Esophagus squamous epithelium (tissue), 5 donors: ENCODE measurements around the gene SFTPD. TPM values are rescaled to one million over a fixed set of nuclear protein-coding genes. Genes with fewer than 3 reads are reported as not detected.
A peak's percentile ranks its signal among the peaks of the same experiment; 100 is the strongest.

Experiments
- DNase-seq: peaks from one replicate; lab custom pipeline; 2025; lab: John Stamatoyannopoulos, UW
- H3K27ac ChIP-seq, 4 donors: fragments of 200-600 bp; sonication (generic); one replicate each; pipeline ENCODE4 v1.5.1; 2016 to 2019; ENCODE audit warnings: mild to moderate bottlenecking in 1 of 4
- H3K27me3 ChIP-seq, 4 donors: fragments of 200-600 bp; sonication (generic); 1 replicate in 3 of 4; 2 replicates in 1 of 4; pipeline versions ENCODE4 v1.5.1 to v1.6.0; 2017 to 2021; ENCODE audit warnings: antibody characterized with exemption in 1 of 4
- H3K36me3 ChIP-seq, 3 donors: fragments of 200-600 bp; sonication (generic); one replicate each; pipeline ENCODE4 v1.5.1; 2016 to 2019
- H3K4me1 ChIP-seq, 3 donors: fragments of 200-600 bp; sonication (generic); one replicate each; pipeline ENCODE4 v1.5.1; 2017 to 2019
- H3K4me3 ChIP-seq, 4 donors: fragments of 200-600 bp; sonication (generic); 1 replicate in 3 of 4; 2 replicates in 1 of 4; pipeline ENCODE4 v1.5.1; 2016 to 2019; ENCODE audit warnings: mild to moderate bottlenecking in 2 of 4, moderate library complexity in 1 of 4
- H3K9me3 ChIP-seq, 3 donors: fragments of 200-600 bp; sonication (generic); one replicate each; pipeline ENCODE4 v1.5.1; 2016 to 2019
- POLR2A ChIP-seq, 4 donors: fragments of 450-650 bp; IDR thresholded peaks; one replicate each; pipeline ENCODE4 v1.6.1; 2017; ENCODE audit warnings: antibody characterized with exemption in 4 of 4, mild to moderate bottlenecking in 4 of 4, moderate library complexity in 3 of 4
- WGBS, 2 donors: methylation state at CpG; one replicate each; pipeline ENCODE4 v1.1.5; 2018; 5-methylcytosine and 5-hydroxymethylcytosine counted together
- intact Hi-C: fragments of 100-400 bp; cut with DNase I; formaldehyde crosslinking; loops from one replicate; pipeline ENCODE4 v1.15.0; 2022
- total RNA-seq, 4 donors: library from RNA; depleted of rRNA; stranded (reverse); fragments of >200 nt; gene quantifications; one replicate each; pipeline ENCODE4 v1.1.0, GENCODE V29; 2016
- TF ChIP-seq, protein P1 (sequence below), 6 experiments: fragments of 450-650 bp in 4 of 6; fragments of 200-600 bp in 2 of 6; sonication (generic) in 2 of 6; IDR thresholded peaks; one replicate each; pipeline ENCODE4 v1.5.1; 2016 to 2019; ENCODE audit warnings: antibody characterized with exemption in 6 of 6, mild to moderate bottlenecking in 4 of 6, moderate library complexity in 4 of 6
- donor health status: DM: yes; HTN: yes; CAD: no.

The SFTPD gene
- total RNA-seq, 4 donors from 2014 or later = 0.83 to 1.2 (median 1.0) TPM

DNA sequence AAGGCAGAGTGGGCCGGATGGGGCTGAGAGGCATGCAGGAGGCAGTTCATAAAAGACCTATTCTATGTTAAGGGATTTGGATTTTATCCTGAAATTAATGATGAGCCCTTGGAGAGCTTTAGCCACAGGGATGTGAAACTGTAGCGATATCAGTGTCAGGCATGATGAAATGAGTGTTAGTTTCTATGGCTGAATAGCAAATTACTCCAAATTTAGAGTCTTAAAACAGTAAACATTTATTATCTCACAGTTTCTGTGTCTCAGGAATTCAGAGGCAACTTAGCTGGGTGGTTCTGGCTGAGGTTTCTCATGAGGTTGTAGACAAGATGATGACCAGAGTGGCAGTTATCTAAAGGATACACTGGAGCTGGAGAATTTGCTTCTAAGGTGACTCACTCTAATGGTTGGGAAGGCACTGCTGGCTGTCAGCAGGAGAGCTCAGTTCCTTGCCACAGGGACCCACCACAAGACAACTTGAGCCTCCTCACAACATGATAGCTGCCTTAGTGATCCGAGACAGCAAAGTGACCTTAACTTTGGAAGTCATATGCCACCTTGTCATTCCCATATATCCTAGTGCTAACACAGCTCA, 36.7 kb upstream of the SFTPD start:
- H3K27me3 ChIP-seq = peaks cover 0 to 37% (median 0%) of the 10 kb centered on the region in 4 donors
- no peak overlapping the region for H3K27ac ChIP-seq
- TF ChIP-seq POLR2A (IDR thresholded peaks at IDR 0.05) = no peak
- TF ChIP-seq, protein P1, sequence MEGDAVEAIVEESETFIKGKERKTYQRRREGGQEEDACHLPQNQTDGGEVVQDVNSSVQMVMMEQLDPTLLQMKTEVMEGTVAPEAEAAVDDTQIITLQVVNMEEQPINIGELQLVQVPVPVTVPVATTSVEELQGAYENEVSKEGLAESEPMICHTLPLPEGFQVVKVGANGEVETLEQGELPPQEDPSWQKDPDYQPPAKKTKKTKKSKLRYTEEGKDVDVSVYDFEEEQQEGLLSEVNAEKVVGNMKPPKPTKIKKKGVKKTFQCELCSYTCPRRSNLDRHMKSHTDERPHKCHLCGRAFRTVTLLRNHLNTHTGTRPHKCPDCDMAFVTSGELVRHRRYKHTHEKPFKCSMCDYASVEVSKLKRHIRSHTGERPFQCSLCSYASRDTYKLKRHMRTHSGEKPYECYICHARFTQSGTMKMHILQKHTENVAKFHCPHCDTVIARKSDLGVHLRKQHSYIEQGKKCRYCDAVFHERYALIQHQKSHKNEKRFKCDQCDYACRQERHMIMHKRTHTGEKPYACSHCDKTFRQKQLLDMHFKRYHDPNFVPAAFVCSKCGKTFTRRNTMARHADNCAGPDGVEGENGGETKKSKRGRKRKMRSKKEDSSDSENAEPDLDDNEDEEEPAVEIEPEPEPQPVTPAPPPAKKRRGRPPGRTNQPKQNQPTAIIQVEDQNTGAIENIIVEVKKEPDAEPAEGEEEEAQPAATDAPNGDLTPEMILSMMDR (IDR thresholded peaks at IDR 0.05) = no peak
- H3K36me3 ChIP-seq = no peaks in the 10 kb centered on the region
- intact Hi-C loops = no loop called here
- WGBS, 2 donors = 55 to 78% methylated on average over 2 to 3 of the region's 3 CpGs
- no peak overlapping the region for H3K4me3 ChIP-seq
- DNase-seq = no peak
- H3K9me3 ChIP-seq = peaks cover 0 to 12% (median 0%) of the 10 kb centered on the region in 3 donors
- peaks cover 6 to 45% (median 8%) of the 10 kb centered on the region in 3 donors for H3K4me1 ChIP-seq

DNA sequence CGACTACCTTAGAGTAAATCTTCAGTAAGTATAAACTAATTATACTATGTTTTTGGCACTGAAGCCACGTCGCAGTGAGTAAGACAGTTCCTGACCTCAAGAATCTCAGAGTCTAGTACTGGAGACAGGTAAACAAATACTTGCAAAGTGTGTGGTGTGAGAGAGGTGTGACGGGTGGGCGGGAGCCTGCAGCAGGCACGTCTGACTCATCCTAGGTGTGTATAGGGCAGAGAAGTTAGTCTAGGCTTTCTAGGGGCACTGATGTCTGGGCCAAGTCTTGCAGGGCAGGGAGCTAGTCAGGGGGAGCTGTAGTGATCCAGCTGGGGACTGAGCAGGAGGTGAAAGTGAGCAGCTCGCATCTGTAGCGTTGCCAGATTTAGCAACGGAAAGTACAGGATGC, 35.9 kb upstream of the SFTPD start:
- H3K4me1 ChIP-seq = peaks cover 6 to 53% (median 8%) of the 10 kb centered on the region in 3 donors
- DNase-seq = no peak
- intact Hi-C loops = no loop called here
- TF ChIP-seq, protein P1 (IDR thresholded peaks at IDR 0.05) = no peak
- no peak for TF ChIP-seq POLR2A (IDR thresholded peaks at IDR 0.05)
- peak overlapping the region in 2 of 4 donors; percentile 42 to 59 for H3K27ac ChIP-seq
- H3K27me3 ChIP-seq = peaks cover 0 to 37% (median 0%) of the 10 kb centered on the region in 4 donors
- H3K36me3 ChIP-seq = no peaks in the 10 kb centered on the region
- 30 to 41% methylated on average over 9 of the region's 9 CpGs for WGBS, 2 donors
- H3K4me3 ChIP-seq = no peak overlapping the region
- H3K9me3 ChIP-seq = peaks cover 0 to 7% (median 0%) of the 10 kb centered on the region in 3 donors

DNA sequence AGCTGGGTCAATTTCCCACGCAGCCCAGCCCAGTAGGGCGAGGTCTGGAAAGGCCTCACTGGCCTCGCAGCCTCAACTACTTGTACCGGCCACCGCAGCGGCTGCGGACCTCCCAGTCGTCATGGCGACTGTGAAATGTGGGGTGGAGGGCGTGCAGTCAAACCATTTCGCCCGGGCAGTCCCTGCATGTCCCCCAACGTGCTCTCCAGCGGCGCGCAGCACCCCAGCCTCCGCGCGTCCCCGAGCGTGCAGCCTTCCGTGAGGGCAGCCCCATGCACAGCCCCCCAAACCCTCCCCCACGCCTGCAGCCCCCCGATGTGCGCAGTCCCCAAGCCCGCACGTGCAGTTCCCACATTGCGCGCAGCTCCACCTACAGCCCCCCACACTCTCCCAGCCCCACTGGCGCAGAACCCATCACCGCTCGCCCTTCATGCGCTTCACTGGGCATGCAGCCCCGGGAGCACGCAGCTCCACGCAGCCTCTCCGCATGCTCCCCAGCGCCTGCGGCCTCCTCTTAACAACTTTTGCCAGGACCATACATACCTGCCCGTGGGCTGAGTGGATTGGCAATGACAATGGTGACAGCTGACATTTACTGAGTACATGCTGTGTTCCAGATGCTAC, 34.5 kb upstream of the SFTPD start:
- H3K9me3 ChIP-seq = no peaks in the 10 kb centered on the region
- TF ChIP-seq POLR2A (IDR thresholded peaks at IDR 0.05) = no peak
- TF ChIP-seq, protein P1 (IDR thresholded peaks at IDR 0.05) = no peak
- H3K27ac ChIP-seq = no peak overlapping the region
- peaks cover 0 to 37% (median 0%) of the 10 kb centered on the region in 4 donors for H3K27me3 ChIP-seq
- WGBS, 2 donors = 77 to 87% methylated on average over 11 to 13 of the region's 40 CpGs
- intact Hi-C loops = no loop called here
- no peaks in the 10 kb centered on the region for H3K36me3 ChIP-seq
- no peak overlapping the region for H3K4me3 ChIP-seq
- no peak for DNase-seq
- peaks cover 6 to 55% (median 8%) of the 10 kb centered on the region in 3 donors for H3K4me1 ChIP-seq

DNA sequence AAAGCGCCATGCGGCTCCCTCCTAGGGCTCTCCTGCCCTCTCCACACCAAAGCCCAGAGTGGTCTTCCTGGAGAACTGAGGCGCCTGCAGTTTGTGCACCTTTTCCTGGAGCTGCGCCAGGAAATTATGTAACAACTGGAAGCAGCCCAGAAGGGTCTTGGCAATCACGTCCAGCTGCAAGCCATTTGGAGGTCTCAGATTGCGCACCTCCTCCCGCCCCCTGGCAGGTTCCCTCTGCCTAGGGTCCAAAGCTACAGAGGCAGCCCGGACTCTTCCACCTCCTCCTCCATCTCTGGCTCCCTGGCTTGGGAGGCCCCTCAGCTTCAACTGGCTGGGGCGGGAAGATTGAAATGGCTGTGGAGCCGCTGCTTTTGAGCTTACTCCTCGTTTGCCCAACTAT, 34.0 kb upstream of the SFTPD start:
- no peak for TF ChIP-seq POLR2A (IDR thresholded peaks at IDR 0.05)
- TF ChIP-seq, protein P1 (IDR thresholded peaks at IDR 0.05) = no peak
- 66 to 71% methylated on average over 5 to 6 of the region's 11 CpGs for WGBS, 2 donors
- H3K4me1 ChIP-seq = peaks cover 6 to 55% (median 8%) of the 10 kb centered on the region in 3 donors
- no peak overlapping the region for H3K4me3 ChIP-seq
- peaks cover 0 to 37% (median 0%) of the 10 kb centered on the region in 4 donors for H3K27me3 ChIP-seq
- no peaks in the 10 kb centered on the region for H3K36me3 ChIP-seq
- no peaks in the 10 kb centered on the region for H3K9me3 ChIP-seq
- peak overlapping the region in 1 of 4 donors; percentile 96 for H3K27ac ChIP-seq
- no peak for DNase-seq
- intact Hi-C loops = no loop called here

DNA sequence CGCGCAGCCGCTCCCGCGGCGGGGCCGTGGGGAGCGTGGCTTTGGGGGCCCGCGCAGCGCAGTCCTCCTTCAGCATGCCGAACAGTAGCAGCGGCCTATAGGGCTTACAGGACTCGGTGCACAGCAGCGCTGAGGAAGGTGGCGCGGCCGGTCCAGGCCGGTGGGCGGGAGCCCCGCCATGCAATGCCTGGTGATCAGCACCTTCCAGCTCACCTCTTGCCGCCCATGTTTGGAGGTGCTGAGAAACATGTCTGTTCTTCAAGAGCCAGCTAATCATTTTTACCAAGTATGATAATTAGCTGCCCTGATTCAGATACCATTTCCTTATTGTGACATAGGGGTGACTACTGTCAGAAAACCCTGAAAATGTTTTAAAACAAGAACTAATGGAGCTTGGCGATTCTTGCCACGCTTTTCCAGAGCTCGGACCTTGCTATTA, 33.5 kb upstream of the SFTPD start:
- Histone ChIP-seq H3K27me3 (peaks cover 0 to 34% (median 0%) of the 10 kb centered on the region in 4 donors), H3K4me1 (peaks cover 6 to 55% (median 8%) of the 10 kb centered on the region in 3 donors), H3K4me3 (peak overlapping the region; percentile 52 to 81 (median 66)), H3K27ac (peak overlapping the region; percentile 81 to 96 (median 88)), H3K9me3 (no peaks in the 10 kb centered on the region), H3K36me3 (no peaks in the 10 kb centered on the region)
- 31 to 33% methylated on average over 4 of the region's 25 CpGs for WGBS, 2 donors
- intact Hi-C loops = no loop called here
- no peak for TF ChIP-seq POLR2A (IDR thresholded peaks at IDR 0.05)
- TF ChIP-seq, protein P1 (IDR thresholded peaks at IDR 0.05) = no peak
- DNase-seq = no peak
